GM12878 (cell line): ENCODE measurements around the gene RNF13. TPM values are rescaled to one million over a fixed set of nuclear protein-coding genes. Genes with fewer than 3 reads are reported as not detected.

Source experiments
- ATAC-seq: fragments of 200-7000 bp; cut with Tn5 transposase; 3 replicates; pipeline ENCODE4 v1.9.1; 2020; ENCODE audit warnings: mild to moderate bottlenecking, moderate library complexity
- BruUV-seq: library from RNA; stranded (reverse); fragments of 400-500 nt; replicated peaks from 2 replicates; lab custom pipeline; 2021; lab: Mats Ljungman, UMichigan
- CTCF ChIA-PET: fragments of 300-600 bp; sonication (Branson Sonifier 250); formaldehyde crosslinking; extraction: SDS; loops from one replicate; lab custom pipeline; 2021; ENCODE audit warnings: inconsistent platforms; lab: Yijun Ruan, JAX
- POLR2A ChIA-PET: fragments of 350-600 bp; formaldehyde crosslinking; extraction: SDS; loops from one replicate; lab custom pipeline; 2021; ENCODE audit warnings: inconsistent platforms; lab: Charles Lee
- RAD21 ChIA-PET: fragments of 300-600 bp; sonication (Branson Sonifier 250); formaldehyde crosslinking; loops from one replicate; lab custom pipeline; 2023; ENCODE audit warnings: antibody characterized with exemption; ENCODE audit not compliant: unreplicated experiment; lab: Charles Lee
- SMC1A ChIA-PET: fragments of 300-600 bp; sonication (Branson Sonifier 250); formaldehyde crosslinking; loops from one replicate; lab custom pipeline; 2023; ENCODE audit not compliant: unreplicated experiment, uncharacterized antibody; lab: Charles Lee
- DNase-seq: peaks from one replicate; pipeline ENCODE4 v3.0.0-alpha.2; 2011; ENCODE audit warnings: low read depth, low spot score
- FAIRE-seq: peaks from 3 replicates; lab custom pipeline; 2011; peaks lifted over from hg19 to GRCh38; lab: Jason Lieb, UNC
- H2AFZ ChIP-seq: 2 replicates; pipeline ENCODE4 v1.6.0; 2011; ENCODE audit warnings: low read depth, low read length, control low read depth; ENCODE audit not compliant: control insufficient read depth
- H3K27ac ChIP-seq: 2 replicates; pipeline ENCODE4 v1.5.1; 2011; ENCODE audit warnings: control low read depth; ENCODE audit not compliant: control insufficient read depth, insufficient read depth
- H3K27me3 ChIP-seq, 2 experiments: replicated peaks in 1 of 2; 2 replicates each; pipeline versions ENCODE4 v1.6.0 to v1.6.1; 2011; ENCODE audit warnings: low read length in 1 of 2; ENCODE audit not compliant: control insufficient read depth in 2 of 2, insufficient read depth in 2 of 2
- H3K36me3 ChIP-seq, 2 experiments: 2 replicates each; pipeline ENCODE4 v1.5.1; 2011; ENCODE audit warnings: low read length in 1 of 2; ENCODE audit not compliant: control insufficient read depth in 2 of 2, insufficient read depth in 2 of 2
- H3K4me1 ChIP-seq: 2 replicates; pipeline ENCODE4 v1.6.1; 2011; ENCODE audit warnings: mild to moderate bottlenecking, low read length, moderate library complexity, mixed read lengths; ENCODE audit not compliant: control insufficient read depth, insufficient read depth
- H3K4me2 ChIP-seq: 2 replicates; pipeline ENCODE4 v1.6.0; 2011; ENCODE audit warnings: control low read depth; ENCODE audit not compliant: control insufficient read depth, insufficient read depth
- H3K4me3 ChIP-seq: fragments of 200-600 bp; sonication (generic); 2 replicates; pipeline ENCODE4 v1.5.1; 2016
- H3K79me2 ChIP-seq: 2 replicates; pipeline ENCODE4 v1.6.0; 2011; ENCODE audit warnings: low read length; ENCODE audit not compliant: control insufficient read depth, insufficient read depth
- H3K9ac ChIP-seq: 2 replicates; pipeline ENCODE4 v1.8.0; 2011; ENCODE audit warnings: low read length, control low read depth, mixed read lengths; ENCODE audit not compliant: control insufficient read depth, insufficient read depth
- H3K9me3 ChIP-seq: replicated peaks from 3 replicates; pipeline ENCODE4 v1.5.1; 2011; ENCODE audit warnings: mild to moderate bottlenecking, low read length; ENCODE audit not compliant: control insufficient read depth, insufficient read depth
- H4K20me1 ChIP-seq: 2 replicates; pipeline ENCODE4 v1.6.0; 2011; ENCODE audit not compliant: control insufficient read depth, insufficient read depth
- BACH1 ChIP-seq: fragments of 450-650 bp; IDR thresholded peaks from 2 replicates; pipeline ENCODE4 v1.6.1; 2017; ENCODE audit warnings: mild to moderate bottlenecking, borderline replicate concordance
- CBX5 ChIP-seq: sonication (generic); IDR thresholded peaks from 2 replicates; pipeline ENCODE4 v1.6.1; 2016; ENCODE audit warnings: low read depth, moderate library complexity, mild to moderate bottlenecking, inconsistent platforms
- DPF2 ChIP-seq: fragments of 450-650 bp; IDR thresholded peaks from 2 replicates; pipeline ENCODE4 v1.6.1; 2017; ENCODE audit warnings: mild to moderate bottlenecking
- EGR1 ChIP-seq, 2 experiments: IDR thresholded peaks; 1 replicate in 1 of 2; 2 replicates in 1 of 2; pipeline ENCODE4 v1.6.1; 2011 to 2012; ENCODE audit warnings: low read depth in 2 of 2, low read length in 2 of 2, borderline replicate concordance in 1 of 2, mild to moderate bottlenecking in 1 of 2, moderate library complexity in 1 of 2
- FOS ChIP-seq: IDR thresholded peaks from 3 replicates; pipeline ENCODE4 v1.6.1; 2011; ENCODE audit warnings: borderline replicate concordance; ENCODE audit not compliant: insufficient read length; ENCODE audit errors: extremely low read depth
- HDAC2 ChIP-seq: fragments of 200-600 bp; sonication (generic); IDR thresholded peaks from 2 replicates; pipeline ENCODE4 v1.6.1; 2017
- IKZF1 ChIP-seq: fragments of 450-650 bp; conservative IDR thresholded peaks from 2 replicates; pipeline ENCODE4 v1.6.1; 2017; ENCODE audit warnings: antibody characterized with exemption, mild to moderate bottlenecking
- LARP7 ChIP-seq: fragments of 450-650 bp; IDR thresholded peaks from 2 replicates; pipeline ENCODE4 v1.6.1; 2017; ENCODE audit warnings: mild to moderate bottlenecking
- RB1 ChIP-seq: fragments of 450-650 bp; formaldehyde crosslinking; IDR thresholded peaks from 2 replicates; pipeline ENCODE4 v1.6.1; 2017; ENCODE audit warnings: mild to moderate bottlenecking, borderline replicate concordance
- SMARCA5 ChIP-seq: fragments of 450-650 bp; IDR thresholded peaks from 2 replicates; pipeline ENCODE4 v1.6.1; 2017; ENCODE audit warnings: mild to moderate bottlenecking
- YY1 ChIP-seq: IDR thresholded peaks from 2 replicates; pipeline ENCODE4 v1.6.1; 2011; ENCODE audit warnings: low read depth, mild to moderate bottlenecking, low read length
- ZNF384 ChIP-seq: IDR thresholded peaks from 2 replicates; pipeline ENCODE4 v1.6.1; 2012; ENCODE audit warnings: low read depth, mild to moderate bottlenecking, low read length, improper control_type of control experiment, borderline replicate concordance
- WGBS: methylation state at CpG from one replicate; pipeline ENCODE4 v1.1.6; 2016; ENCODE audit warnings: low lambda C conversion rate; ENCODE audit not compliant: insufficient replicate concordance, insufficient coverage; ENCODE audit errors: missing lambda C conversion rate; 5-methylcytosine and 5-hydroxymethylcytosine counted together
- in situ Hi-C: fragments of 300-500 bp; cut with MboI; formaldehyde crosslinking; loops from 9 replicates; pipeline ENCODE4 v1.14.3; 2018; ENCODE audit warnings: mixed read lengths
- intact Hi-C: fragments of 100-400 bp; cut with micrococcal nuclease; formaldehyde crosslinking; loops from one replicate; pipeline ENCODE4 v1.14.2; 2022; ENCODE audit not compliant: unreplicated experiment
- polyA plus RNA-seq, 11 experiments: library from polyadenylated mRNA; depleted of rRNA in 4 of 11; unstranded in 6 of 11; stranded (reverse) in 5 of 11; fragments of >200 nt; fragmentation: Nextera tagmentation in 4 of 11; fragmentation: Illumina TruSeq in 1 of 11; extraction: Ambion mirVana in 4 of 11; extraction: Trizol in 1 of 11; gene quantifications; 1 replicate in 1 of 11; 2 replicates in 10 of 11; pipeline versions ENCODE4 v1.2.1 to v1.2.3, GENCODE V29; 2011 to 2016; ENCODE audit warnings: inconsistent platforms in 2 of 11, missing spikeins in 2 of 11, low read depth in 1 of 11
- total RNA-seq, 4 experiments: library from RNA; depleted of rRNA in 3 of 4; stranded (reverse); fragments of >200 nt in 3 of 4; fragmentation: Illumina TruSeq in 1 of 4; extraction: Trizol in 1 of 4; gene quantifications; 2 replicates each; pipeline versions ENCODE4 v1.2.1 to v1.2.3, GENCODE V29; 2013 to 2021
- TF ChIP-seq, protein P1 (sequence below): fragments of 450-650 bp; conservative IDR thresholded peaks from 2 replicates; pipeline ENCODE4 v1.6.1; 2017; ENCODE audit warnings: mild to moderate bottlenecking, moderate library complexity

The RNF13 gene
- total and polyA plus RNA-seq, 10 of the 15 experiments (the other 5 are each of a cell fraction or from before 2014, with no cell fraction given) = 18.9 to 73.4 (median 36.7) TPM

DNA sequence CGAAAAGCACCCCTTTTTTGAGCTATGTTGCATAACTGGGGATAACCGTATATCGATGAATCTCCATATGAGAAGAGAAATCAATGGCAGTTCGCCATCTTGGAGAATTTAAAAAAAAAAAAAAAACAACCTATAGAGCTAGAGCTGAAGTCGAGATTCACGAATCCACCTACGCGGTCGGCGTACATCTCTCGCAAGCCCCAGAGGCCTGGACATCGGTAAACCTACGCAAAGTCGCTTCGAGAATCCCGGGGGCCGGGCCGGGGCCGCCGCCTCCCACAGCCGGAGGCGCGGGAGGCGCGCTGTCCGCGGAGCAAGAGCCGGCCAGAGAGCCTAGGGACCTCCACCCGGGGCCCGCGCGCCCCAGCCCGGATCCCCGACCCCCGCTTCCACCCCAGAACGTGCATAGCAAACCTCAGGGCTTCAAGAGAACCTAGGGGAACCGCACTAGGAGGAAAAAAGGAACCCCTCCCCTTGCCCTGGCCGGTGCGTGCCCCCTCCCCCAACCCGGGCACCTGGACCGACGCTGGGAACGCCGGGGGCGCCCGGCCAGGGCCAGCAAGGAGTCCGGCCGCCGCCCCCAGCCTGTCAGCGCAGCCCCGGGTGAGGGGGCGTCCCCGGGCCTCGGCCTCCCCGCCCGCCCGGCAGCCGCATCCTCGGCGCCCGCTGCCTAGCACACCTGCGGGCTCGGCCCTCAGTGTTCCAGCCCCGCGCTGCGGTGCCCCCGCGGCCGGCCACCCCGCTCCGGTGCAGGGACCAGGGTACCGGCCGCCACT, 157.1 kb downstream of the RNF13 start:
- ATAC-seq = peak; percentile 82
- ChIA-PET SMC1A (interaction anchor here (0.8 to 2.2 kb wide), 8 partner anchors 18 to 525 kb away, joined by 3 to 10 read pairs (median 4); no protein-coding TSS in a partner anchor), RAD21 (interaction anchor here (0.7 to 9.3 kb wide), 5 partner anchors 16 to 213 kb away, joined by 4 to 111 read pairs (median 5); no protein-coding TSS in a partner anchor), CTCF (interaction anchor here (0.7 to 8.0 kb wide), 7 partner anchors 12 to 248 kb away, joined by 3 to 128 read pairs (median 5); no protein-coding TSS in a partner anchor), POLR2A (interaction anchor here (0.6 to 0.7 kb wide), 2 partner anchors 792 to 927 kb away, joined by 3 to 4 read pairs; no protein-coding TSS in a partner anchor)
- FAIRE-seq = peak; percentile 89
- Histone ChIP-seq H2AFZ (peak overlapping the region; percentile 85), H3K9me3 (no peaks in the 10 kb centered on the region), H3K4me3 (peak overlapping the region; percentile 66), H3K4me1 (no peaks in the 10 kb centered on the region), H3K4me2 (peak overlapping the region; percentile 92), H3K27ac (peak overlapping the region; percentile 15; the same call in 1 of the 2 replicates), H3K9ac (peak overlapping the region; percentile 55), H4K20me1 (no peaks in the 10 kb centered on the region), H3K27me3 (0 out of 4 replicates have a peak, but pooled peaks cover 0 to 4% of the 10 kb centered on the region in 2 experiments), H3K79me2 (peaks cover 5% of the 10 kb centered on the region), H3K36me3 (no peaks in the 10 kb centered on the region)
- in situ Hi-C loops = loop anchor here (5.0 to 25.0 kb wide), 3 partner anchors 212 to 542 kb away; no protein-coding TSS in a partner anchor
- DNase-seq = peak; percentile 39
- TF ChIP-seq EGR1 (IDR thresholded peaks at IDR 0.05; ENCODE audit: borderline replicate concordance in 1 of 2, low read depth in 2 of 2, low read length in 2 of 2) = peak in 1 of 2 experiments; percentile 73; a peak in 1 of 3 replicates
- no peak for TF ChIP-seq RB1
- TF ChIP-seq LARP7 = peak; percentile 18; the same call in 1 of the 2 replicates
- 0 out of 2 replicates have a peak, but pooled peaks have one; percentile 12 for TF ChIP-seq BACH1
- TF ChIP-seq ZNF384 = peak; percentile 93
- TF ChIP-seq FOS = no peak
- TF ChIP-seq, protein P1, sequence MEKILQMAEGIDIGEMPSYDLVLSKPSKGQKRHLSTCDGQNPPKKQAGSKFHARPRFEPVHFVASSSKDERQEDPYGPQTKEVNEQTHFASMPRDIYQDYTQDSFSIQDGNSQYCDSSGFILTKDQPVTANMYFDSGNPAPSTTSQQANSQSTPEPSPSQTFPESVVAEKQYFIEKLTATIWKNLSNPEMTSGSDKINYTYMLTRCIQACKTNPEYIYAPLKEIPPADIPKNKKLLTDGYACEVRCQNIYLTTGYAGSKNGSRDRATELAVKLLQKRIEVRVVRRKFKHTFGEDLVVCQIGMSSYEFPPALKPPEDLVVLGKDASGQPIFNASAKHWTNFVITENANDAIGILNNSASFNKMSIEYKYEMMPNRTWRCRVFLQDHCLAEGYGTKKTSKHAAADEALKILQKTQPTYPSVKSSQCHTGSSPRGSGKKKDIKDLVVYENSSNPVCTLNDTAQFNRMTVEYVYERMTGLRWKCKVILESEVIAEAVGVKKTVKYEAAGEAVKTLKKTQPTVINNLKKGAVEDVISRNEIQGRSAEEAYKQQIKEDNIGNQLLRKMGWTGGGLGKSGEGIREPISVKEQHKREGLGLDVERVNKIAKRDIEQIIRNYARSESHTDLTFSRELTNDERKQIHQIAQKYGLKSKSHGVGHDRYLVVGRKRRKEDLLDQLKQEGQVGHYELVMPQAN = 0 out of 2 replicates have a peak, but pooled peaks have one; percentile 32
- TF ChIP-seq SMARCA5 = 0 out of 2 replicates have a peak, but pooled peaks have one; percentile 10
- no peak for TF ChIP-seq CBX5
- 0 out of 2 replicates have a peak, but pooled peaks have one; percentile 20 for TF ChIP-seq DPF2
- TF ChIP-seq YY1 = peak; percentile 65; the same call in 1 of the 2 replicates
- 0 out of 2 replicates have a peak, but pooled peaks have one; percentile 12 for TF ChIP-seq IKZF1
- 0 out of 2 replicates have a peak, but pooled peaks have one; percentile 58 for TF ChIP-seq HDAC2
- intact Hi-C loops = loop anchor here (2.0 to 10.0 kb wide), 3 partner anchors 49 to 525 kb away; no protein-coding TSS in a partner anchor
- WGBS = under 1% methylated on average over 56 of the region's 73 CpGs
- TSS peak; percentile 53 for BruUV-seq
